Fibroblast of villous mesenchyme (primary cell): ENCODE measurements around the gene ADRA2B. TPM values are rescaled to one million over a fixed set of nuclear protein-coding genes. Genes with fewer than 3 reads are reported as not detected.
A peak's percentile ranks its signal among the peaks of the same experiment; 100 is the strongest.
"Not testable (repeated sequence)": the region's sequence is repeated elsewhere in the genome, so short reads cannot be mapped to it uniquely, and the experiment has no call there.

Source experiments
- DNase-seq: peaks from one replicate; pipeline ENCODE4 v3.0.0-alpha.2; 2010; ENCODE audit warnings: low read depth
- H3K4me3 ChIP-seq: 2 replicates; pipeline ENCODE4 v1.5.1; 2011; ENCODE audit warnings: low read depth, mild to moderate bottlenecking, low read length
- CTCF ChIP-seq: IDR thresholded peaks from 2 replicates; pipeline ENCODE4 v1.5.1; 2012; ENCODE audit warnings: low read depth, mild to moderate bottlenecking, low read length; ENCODE audit not compliant: insufficient read depth
- total RNA-seq: library from RNA; depleted of rRNA; stranded (reverse); fragments of >200 nt; gene quantifications from 2 replicates; pipeline ENCODE4 v1.2.3, GENCODE V29; 2012

The ADRA2B gene
- total RNA-seq, 1 donor: not detected

GRCh38 chr2:96144481-96145035 lies 28.2 kb upstream of the ADRA2B start:
- TF ChIP-seq CTCF: no peak
- peak overlapping the region; percentile 36 for H3K4me3 ChIP-seq
- DNase-seq: no peak

DNA sequence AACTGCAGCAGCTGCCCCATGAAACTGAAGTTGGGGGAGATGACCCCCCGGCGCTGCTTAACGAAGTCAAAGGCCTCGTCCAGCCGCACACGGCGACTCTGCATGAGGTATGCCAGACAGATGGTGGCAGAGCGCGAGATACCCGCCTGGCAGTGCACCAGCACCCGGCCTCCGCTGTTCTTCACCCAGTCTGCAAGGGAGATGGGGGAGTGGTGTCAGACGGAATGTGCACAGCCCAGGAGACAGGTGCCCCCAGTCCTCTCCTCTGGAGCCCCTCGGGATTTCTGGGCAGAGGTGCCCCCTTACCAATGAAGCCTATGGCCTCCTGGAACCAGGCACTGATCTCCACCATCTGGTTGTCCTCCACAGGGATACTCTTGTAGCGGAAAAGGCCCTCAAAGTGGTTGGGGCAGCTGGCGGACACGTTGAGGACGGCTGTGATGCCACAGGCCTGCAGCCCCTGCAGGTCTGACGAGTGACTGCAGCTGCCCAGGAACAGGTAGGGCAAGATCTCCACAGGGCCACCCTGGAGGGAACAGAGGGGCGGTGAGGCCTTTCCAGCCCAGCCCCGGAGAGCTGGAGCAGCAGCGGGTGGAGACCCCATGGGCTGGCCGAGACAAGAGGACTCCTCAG lies 27.6 kb upstream of the ADRA2B start:
- no peak overlapping the region for H3K4me3 ChIP-seq
- TF ChIP-seq CTCF: no peak
- no peak for DNase-seq

DNA sequence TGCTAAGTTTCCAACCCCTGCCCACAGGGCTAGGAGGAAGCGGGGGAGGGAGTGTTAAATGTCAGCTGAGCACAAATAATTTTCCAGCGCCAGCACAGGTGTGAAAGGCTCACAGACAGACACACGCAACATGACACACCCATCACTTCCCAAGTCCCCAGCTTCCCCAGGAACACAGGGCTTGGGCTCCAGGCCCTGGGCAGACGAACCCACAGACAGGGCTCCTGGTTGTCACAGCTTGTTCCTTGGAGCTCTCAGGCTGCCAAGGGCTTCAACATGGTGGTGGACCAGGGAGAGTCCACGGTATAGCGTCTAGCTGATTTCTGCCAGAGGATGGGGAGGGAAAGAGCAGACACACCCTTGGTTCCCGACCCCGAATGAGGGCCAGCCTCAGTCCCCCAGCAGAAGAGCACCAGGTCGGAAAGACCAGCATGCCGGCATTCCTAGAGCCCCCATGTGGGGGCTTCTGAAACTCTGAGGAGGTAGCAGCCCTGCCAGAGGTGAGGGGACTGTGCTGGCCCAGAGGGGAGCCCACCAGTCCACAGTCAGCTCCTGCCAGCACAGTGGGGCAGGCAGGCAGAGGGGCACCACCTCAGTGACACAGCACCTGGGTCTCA lies 27.0 kb upstream of the ADRA2B start:
- no peak for TF ChIP-seq CTCF
- DNase-seq: no peak
- no peak overlapping the region for H3K4me3 ChIP-seq

DNA sequence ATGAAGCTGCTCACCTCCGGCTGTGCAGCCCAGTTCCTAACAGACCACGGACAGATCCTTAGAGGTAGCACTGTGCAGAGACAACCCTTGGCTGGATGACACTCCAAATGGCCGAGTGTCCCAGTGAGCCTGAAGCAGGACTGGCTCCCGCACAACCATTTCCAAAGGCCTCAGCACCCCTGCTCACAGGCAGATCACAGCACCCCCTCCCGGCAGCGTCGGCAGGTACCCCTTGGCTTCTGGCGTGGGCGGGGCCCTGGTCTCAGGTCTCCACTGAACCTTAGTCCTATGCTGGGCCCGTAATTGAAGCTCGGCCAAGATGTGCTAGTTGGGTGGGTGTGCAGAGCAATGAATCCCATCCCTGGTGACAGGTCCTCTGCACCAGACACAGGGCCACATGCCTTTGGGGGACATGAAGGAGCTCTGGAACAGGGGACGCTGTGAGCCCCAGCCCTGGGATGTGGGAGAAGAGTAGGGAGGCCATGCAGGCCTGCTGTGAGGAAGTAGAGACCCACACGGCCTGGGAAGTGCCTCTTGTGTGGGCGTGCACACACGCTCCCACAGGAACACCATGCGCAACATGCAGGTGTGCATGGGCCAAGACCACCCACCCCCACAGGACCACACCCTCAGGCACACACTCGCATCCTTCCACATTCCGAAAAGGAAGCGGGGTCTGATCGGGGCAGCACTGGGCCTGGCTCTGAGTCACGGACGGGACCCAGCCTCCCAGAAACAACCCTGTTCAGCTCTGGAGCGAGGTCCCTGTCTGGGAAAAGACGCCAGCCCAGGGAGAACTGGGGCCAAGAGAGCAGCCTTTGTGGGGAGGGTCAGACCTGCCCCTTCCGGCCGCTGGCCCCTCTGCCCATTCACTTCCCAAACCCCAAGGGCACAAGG lies 26.1 kb upstream of the ADRA2B start:
- H3K4me3 ChIP-seq: no peak overlapping the region
- TF ChIP-seq CTCF: no peak
- no peak for DNase-seq

- not testable (repeated sequence) for H3K4me3 ChIP-seq, DNase-seq
Measured at GRCh38 chr2:96141624-96141967, 25.2 kb upstream of the ADRA2B start.

GRCh38 chr2:96140941-96141623 lies 24.7 kb upstream of the ADRA2B start:
- DNase-seq: no peak
- TF ChIP-seq CTCF: no peak
- no peak overlapping the region for H3K4me3 ChIP-seq
